ENCODE measurements around the gene CYP2J2.
A peak's percentile ranks its signal among the peaks of the same experiment; 100 is the strongest.
"Not testable (repeated sequence)": the region's sequence is repeated elsewhere in the genome, so short reads cannot be mapped to it uniquely, and the experiment has no call there.

The CYP2J2 gene, protein sequence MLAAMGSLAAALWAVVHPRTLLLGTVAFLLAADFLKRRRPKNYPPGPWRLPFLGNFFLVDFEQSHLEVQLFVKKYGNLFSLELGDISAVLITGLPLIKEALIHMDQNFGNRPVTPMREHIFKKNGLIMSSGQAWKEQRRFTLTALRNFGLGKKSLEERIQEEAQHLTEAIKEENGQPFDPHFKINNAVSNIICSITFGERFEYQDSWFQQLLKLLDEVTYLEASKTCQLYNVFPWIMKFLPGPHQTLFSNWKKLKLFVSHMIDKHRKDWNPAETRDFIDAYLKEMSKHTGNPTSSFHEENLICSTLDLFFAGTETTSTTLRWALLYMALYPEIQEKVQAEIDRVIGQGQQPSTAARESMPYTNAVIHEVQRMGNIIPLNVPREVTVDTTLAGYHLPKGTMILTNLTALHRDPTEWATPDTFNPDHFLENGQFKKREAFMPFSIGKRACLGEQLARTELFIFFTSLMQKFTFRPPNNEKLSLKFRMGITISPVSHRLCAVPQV

DNA sequence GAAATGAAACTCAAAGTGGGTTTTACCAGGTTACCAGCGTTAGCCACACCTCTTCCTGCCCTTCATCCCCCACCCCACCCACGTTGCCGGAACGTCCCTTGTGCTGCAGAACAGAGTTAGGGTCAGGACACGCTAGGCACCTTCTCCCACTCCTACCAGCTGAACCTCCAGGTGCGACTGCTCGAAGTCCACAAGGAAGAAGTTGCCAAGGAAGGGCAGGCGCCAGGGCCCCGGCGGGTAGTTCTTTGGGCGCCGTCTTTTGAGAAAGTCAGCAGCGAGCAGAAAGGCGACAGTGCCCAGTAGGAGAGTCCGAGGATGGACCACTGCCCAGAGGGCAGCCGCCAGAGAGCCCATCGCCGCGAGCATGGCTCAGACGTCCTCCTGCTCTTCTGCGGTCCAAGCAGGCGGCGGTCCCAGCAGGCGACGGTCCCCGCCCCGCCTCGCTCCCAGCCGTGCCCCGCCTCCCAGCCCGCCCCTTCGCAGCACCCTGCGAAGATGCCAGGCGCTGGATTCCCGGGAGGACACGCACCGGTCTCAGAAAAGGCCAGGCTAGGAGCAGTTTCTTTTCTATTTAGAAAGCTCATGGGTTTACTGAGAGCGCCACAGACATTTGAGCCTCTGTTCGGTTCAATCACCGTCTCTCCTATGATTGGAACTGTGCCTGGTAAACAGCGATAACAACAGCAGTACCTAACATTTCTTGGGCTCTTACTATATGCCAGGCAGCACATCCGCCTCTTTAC, at the start of gene CYP2J2:
Gene CYP2J2, minus strand, starts transcription at position 393 of the 743 bp plus-strand sequence. Its CDS starts 27 bp downstream, at position 366.
- peak; percentile 9 for DNase-seq

DNA sequence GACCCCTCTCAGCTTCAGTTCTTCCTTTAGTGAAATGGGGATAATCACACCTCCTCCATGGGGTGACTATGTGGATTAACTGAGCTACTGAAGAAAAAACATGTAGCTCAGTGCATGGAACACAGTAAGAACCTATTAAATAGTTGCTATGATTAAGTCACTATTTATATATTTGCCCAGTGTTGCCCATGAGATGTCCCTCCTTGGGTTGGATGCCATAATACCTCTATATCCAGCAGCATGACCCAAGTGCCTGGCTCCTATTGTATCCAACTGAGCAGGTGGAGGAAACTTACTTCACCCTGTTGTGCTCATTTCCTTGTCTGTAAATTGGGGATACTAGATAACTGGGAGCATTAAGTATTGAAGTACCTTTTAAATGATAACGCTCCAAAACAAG, 47.1 kb upstream of the CYP2J2 start:
- DNase-seq, result no peak

DNA sequence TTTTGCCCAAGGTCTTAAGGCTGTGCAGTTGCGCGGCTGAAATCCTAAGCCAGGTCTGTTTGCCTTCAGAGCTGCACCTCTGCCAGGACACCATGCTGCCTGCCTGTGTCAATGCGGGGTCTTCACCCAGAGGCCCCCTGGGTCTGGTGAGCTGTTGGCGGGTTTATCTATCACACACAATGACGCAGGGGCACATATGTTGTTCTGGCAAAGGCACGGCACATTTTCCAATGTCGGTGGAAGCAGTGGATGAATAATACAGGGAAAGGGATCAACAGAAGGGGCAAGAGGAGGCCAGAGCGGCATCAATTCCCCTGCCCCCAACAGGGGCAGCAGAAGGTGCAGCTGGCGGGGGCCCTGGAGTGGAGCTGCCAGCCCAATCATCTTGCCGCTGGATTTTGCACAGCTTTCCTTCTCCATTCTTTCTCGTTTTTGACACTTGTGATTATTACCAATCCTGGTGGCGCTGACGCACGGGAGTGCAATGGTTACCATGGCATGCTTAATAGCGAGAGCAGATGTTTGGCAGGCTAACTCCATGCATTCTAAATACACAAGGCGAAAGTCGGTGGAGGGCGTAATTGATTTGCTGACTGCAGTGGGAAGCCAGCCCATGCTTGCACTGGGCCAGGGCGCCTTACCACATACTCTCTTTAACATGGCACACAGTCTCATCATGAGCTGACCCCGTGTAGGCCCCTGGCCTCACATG, 45.8 kb upstream of the CYP2J2 start:
- DNase-seq, result no peak

DNA sequence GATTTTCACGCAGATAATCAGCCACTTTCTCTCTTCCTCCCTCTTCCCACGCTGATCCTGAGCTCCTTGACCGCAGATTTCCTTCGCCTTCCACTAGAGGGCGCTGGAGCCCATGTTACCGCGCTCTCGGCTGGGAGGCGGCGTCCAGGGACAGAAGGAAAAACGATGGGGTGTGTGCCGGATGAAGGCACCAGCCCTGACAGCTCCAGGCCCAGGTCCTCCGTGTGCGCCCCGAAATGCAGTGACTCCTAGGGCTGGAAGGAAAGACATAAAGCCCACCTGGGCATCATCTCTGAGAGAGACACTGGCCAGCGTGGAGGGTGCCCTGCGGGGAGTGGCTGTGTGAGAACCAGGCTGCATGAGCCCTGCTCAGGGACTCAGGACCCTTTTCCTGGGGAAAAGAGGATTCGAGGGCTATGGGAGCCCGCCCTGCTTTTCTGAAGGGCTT, 44.9 kb upstream of the CYP2J2 start:
- DNase-seq, result no peak

DNA sequence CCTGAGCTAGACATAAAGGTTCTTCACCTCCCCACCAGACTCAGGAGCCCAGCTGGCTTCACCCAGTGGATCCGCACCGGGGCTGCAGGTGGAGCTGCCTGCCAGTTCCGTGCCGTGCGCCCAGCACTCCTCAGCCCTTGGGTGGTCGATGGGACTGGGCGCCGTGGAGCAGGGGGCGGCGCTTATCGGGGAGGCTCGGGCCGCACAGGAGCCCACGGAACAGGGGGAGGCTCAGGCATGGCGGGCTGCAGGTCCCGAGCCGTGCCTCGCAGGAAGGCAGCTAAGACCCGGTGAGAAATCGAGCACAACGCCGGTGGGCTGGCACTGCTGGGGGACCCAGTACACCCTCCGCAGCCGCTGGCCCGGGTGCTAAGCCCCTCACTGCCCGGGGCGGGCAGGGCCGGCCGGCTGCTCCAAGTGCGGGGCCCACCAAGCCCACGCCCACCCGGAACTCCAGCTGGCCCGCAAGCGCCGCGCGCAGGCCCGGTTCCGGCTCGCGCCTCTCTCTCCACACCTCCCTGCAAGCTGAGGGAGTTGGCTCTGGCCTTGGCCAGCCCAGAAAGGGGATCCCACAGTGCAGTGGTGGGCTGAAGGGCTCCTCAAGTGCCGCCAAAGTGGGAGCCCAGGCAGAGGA, 43.1 kb upstream of the CYP2J2 start:
- DNase-seq, result not testable (repeated sequence)

DNA sequence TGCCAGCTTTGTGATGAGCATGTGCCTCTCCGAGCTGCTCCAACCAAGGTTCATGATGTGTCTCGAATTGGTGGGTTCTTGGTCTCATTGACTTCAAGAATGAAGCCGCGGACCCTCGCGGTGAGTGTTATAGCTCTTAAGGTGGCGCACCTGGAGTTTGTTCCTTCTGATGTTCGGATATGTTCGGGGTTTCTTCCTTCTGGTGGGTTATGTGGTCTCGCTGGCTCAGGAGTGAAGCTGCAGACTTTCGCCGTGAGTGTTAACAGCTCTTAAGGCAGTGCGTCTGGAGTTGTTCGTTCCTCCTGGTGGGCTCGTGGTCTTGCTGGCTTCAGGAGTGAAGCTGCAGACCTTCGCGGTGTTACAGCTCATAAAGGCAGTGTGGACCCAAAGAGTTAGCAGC, 42.2 kb upstream of the CYP2J2 start:
- not testable (repeated sequence) for DNase-seq

DNA sequence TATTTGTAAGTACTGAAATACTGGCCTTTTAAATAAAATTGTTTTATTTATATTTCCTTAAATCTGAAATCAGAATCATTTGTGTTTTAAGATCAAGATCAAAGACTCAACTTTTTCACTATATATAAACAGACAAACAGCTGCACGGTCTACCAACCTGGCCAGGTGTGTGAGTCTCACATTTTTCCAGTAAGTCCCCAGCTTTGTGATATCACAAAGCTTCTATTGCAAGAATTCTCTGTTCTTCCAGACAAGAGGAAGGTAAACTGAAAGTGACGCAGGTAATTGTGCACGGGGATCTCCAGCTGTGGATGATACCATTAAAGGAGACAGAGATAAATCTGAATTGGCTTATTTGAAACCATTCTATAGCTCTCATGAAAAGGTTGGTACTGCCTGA, 41.2 kb upstream of the CYP2J2 start:
- no peak for DNase-seq

DNA sequence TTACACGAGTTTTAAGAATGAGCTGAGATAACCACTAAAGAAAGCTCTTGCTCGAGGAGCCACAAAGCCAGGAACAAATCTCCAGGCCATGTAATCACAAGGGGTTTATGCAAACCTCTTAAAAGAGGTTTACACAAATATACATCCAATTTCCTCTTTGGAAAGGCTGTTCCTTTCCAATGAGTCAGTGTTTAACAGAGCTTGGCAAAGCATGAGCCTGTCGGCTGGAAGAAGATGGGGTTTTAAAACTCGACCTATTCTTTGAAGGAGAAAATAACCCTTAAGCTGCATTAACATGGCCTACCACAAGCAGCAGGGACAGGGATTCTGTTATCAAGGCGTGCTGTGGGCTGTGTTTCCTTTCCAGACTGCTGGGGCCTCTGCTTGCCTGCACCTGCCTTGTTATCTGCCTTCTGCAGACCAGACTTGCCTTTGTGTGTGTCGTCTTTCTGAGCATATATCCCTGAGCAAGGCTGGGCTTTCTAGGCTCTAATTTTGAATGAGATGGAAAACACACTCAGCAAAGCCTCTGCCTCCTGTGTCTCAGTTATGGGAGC, 40.6 kb upstream of the CYP2J2 start:
- no peak for DNase-seq

DNA sequence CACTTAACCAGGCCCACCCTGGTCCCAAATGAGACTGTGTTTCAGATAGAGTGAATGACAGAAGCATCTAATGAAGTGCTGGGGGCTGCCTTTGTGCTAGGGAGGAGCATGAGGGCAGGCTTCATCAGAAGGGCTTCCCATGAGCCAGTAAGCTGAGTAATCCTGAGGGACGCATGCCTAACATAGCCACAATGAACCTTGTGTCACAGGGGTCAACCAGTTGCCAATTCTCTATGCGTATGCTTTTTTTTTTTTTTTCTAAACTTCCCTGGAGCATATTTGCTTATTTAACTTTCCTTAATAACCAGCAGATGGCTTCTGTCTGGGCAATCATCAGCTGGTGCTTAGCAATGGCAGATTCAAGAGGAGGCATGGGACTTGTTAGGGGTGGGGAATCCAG, 25.5 kb upstream of the CYP2J2 start:
- no peak for DNase-seq

DNA sequence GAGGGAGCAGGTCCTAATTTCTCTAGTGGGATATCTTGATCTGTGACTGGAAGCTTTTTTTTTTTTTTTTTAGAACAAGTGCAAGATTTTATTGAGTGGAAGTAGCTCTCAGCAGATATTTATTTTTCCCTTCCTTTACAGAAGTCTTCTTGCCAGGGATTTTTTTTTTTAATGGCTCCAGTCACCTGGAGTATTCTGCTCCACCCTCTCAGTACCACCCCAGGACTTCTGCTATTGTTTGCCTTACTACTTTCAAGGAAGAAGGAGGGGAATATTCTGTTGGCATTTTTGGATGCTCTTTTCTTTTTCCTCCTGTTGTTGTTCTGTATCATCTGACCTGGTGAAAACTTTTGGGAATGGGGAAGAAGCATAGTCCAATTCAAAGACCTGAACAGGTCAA, 23.1 kb upstream of the CYP2J2 start:
- DNase-seq, result no peak

DNA sequence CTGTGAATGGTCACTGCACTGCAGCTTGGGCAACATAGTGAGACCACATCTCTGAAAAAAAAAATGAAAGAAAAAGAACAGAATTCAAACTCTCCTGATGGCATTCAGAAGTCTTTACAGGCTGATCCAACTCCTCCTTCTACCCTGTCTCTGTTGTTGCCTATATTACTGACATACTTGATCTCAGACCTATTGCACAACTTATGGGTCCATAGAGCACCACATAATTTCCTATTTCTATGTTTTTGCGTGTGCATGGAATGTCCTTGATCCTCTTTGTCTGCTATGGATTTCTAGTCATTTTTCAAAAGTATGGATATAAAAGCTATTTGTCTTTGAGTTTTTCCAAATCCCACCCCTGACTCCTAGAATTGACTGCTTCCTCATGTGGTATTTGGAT, 22.4 kb upstream of the CYP2J2 start:
- DNase-seq, result no peak

DNA sequence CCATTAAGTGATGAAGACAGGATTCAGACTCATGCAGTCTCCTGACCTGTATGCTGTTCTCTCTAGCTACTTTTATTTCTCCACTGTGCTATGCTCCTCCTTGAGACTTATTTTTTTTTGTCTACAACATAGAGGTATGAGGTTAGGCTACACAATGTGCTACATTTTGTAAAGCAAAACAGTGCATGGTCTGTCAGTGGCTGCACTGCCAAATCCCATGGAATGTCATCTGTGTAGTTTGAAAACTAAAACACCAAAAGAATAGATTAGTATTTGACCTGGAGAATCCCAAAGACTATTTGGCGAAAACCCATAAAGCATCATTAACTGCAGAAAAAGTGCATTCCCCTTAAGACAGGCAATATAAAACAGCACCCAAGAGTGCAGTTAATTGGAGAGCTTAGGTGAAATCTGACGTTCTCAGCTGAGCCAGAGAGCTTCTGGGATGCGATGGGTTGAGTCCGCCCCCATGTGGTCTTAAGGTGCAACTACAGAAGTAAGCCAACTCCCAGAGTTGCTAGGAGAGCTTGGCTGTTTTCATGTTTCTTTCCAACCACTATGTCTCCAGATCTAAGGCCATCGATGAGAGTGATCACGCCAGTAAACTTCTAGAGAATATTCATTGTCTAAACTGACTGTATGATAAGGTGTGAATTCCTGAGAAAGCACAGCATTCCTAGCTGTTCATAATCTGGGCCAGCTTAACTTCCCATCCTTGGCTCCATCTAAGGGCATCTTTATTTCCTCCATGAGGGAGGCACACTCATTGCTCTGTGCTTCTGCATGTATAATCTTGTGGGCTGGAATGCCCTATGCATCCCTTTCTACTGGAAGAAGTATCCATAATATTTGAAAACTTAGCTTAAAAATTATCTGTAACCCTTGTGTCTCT, 20.7 kb upstream of the CYP2J2 start:
- DNase-seq, result peak; percentile 55

DNA sequence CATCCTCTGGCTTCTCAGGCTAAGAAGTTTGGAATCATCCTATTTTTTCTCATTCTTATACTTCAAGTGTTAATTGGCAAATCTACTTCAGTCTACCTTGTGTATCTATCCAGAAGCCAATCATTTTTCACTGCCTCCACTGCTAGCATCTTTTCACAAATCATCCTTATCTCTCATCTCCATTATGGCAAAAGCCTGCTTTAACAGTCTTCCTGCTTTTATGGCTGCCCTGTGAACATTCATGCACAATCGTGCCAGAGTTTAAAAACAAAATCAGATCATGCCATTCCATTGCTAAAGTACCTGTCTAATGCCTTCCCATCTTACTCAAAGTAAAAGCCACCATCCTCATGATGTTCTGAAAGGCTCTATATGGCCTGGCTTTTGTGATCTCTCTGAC, 19.2 kb upstream of the CYP2J2 start:
- no peak for DNase-seq

DNA sequence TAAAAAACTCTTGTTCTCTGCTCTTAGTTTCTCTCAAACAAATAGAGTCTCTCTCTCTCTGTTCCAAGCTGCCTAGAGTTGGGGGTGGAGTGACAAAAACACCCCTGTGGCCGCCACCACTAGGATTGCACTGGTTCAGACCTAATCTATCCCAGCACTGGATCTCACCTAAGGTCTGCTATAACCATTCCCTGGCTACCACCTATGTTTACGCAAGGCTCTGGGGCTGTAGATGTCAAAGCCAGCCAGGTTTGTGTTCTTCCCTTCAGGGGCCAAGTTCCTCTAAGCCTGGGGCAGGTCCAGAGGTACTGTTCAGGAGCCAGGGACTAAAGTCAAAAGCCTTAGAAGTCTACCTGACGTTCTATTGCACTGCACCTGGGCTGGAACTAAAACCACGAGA, 12.8 kb upstream of the CYP2J2 start:
- no peak for DNase-seq

DNA sequence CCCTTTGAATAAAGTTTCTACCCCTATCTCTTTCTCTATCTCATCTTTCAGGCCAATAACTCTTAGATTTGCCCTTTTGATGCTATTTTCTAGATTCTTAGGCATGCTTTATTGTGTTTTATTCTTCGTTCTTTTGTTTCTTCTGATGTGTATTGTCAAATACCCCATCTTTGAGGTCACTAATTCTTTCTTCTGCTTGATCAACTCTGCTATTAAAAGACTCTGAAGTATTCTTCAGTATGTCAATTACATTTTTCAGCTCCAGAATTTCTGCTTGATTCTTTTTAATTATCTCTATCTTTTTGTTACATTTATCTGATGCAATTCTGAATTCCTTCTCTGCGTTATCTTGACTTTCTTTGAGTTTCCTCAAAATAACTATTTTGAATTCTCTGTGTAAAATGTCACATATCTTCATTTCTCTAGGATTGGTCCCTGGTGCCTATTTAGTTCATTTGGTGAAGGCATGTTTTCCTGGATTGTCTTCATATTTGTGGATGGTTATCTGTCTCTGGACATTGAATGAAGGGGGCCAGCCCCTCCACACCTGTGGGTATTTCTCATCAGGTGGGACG, 11.2 kb upstream of the CYP2J2 start:
- no peak for DNase-seq

DNA sequence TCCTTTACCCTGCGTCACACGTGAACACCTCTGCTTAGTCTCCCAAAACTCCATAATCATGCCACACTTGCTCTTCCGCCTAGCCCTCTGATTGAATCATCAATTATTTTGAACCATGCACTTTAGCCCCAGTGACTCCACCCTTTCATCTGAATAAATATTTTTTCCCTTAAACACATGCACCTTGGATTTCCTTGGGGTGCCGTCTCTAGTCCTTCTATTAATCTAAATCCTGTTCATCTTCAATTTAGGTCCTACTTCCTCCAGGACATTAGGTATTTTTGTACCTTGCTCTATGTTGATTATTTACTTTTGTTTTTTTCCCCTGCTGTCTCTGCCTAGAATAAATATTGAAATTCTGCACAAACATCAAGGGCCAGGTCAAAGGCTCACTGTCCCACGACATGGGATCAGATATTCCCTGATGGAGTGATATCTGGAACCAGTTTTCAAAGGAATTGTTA, 9.8 kb upstream of the CYP2J2 start:
- no peak for DNase-seq

DNA sequence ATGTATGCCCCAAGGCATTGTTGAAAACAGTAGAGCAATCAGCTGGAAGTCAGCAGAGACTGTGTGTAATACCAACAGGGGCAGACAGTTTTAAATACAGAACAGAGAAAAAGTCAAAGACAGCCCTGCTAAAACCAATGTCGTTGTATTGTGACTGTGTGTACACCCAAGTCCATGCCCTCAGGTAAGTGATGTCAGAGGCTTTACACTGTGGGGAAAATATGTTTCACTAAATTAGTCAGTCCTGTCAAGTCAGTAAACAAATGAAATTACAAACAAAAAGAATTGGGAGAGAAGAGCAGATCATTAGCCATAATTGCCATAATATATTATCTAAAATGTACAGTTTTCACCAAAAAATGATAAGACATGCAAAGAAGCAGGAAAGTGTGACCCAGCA, 2.4 kb upstream of the CYP2J2 start:
- DNase-seq, result no peak

DNA sequence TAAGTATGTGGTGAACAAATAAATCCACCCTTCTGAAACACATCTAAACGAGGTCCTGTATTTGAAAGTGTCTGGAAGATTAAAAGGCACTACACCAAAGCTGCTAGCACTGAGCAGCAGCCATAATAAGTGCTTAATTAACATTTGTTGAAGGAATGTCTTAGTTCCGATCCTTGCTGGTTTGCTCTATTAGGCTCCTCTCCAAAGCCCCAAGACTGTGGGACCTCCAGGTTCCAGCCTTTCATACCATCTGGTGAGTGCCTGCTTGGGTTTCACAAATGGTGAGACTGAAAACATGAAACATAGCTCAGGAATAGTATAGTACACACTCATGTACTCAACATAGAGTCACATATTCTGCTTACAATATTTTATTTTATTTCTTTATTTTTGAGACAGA, 640 bp upstream of the CYP2J2 start:
- no peak for DNase-seq

DNA sequence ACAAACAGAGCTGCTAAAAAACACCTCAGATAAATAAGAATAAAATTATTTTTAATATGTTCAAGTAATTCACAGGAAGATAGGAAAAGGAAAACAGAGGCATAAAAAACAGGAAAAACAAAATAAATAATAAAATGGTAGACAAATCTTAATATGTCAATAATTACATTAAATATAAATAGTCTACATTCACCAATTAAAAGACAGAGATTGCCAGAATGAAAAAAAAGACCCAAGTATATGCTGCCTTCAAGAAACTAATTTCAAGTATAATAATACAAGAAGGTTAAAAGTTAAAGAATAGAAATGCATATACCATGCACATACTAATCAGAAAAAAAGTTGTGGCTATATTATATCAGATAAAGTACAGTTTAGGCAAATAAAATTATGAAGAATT, 1.9 kb downstream of the CYP2J2 start:
- no peak for DNase-seq

DNA sequence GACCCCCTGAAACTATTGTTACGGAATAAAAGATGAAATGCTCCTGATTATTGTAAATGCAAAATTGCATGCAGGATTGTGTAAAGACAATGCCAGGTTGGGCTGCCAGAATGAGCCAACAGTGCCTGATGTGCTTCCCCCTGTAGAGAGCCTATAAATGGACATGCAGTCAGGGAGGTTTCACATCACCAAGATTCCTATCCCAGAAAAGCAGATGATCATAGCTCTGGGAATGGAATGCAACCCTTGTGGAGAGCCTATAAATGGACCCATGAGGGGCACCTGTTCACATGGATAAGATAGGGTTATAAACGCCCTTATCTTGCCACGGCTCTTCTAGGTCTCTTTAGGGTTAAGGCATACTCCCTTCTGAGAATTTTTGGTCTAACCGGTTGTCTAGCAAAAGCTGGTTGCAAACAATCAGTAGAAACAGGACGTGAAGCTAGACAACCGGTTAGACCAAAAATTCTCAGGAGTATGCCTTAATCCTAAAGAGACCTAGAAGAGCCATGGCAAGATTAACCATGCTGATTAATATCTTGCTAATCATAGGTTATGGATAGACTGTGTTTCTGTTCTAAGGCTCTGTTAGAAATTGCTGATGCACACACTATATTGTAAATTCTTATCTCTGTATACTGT, 5.2 kb downstream of the CYP2J2 start:
- not testable (repeated sequence) for DNase-seq

DNA sequence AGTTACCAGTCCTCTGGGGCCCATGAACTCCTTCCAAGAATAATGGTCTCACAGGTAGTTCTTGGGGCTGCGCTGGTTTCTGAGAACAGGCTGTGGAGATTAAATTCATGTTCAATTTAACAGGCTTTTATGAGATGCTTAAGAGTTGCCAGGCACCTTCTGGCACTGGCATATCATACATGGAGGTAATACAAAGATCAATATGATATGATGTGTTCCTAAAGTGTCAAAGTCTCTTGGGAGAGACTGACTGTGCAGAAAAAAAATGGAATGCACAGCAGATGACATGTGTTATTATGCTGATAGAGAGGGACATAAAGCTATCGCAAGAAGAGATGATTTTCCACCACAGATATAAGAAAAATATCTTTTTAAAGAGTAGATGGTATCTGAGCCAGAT, 6.8 kb downstream of the CYP2J2 start:
- no peak for DNase-seq

Measured in CD4-positive, alpha-beta T cell treated with Interleukin-4 for 4 hours (primary cell).